SK-N-MC (cell line): ENCODE results near the gene LAMA3.

Source experiments
- EZH2 ChIP-seq: fragments of 200-600 bp; sonication (generic); IDR thresholded peaks from one replicate; pipeline ENCODE4 v1.6.1; 2017; ENCODE audit warnings: antibody characterized with exemption
- POLR2AphosphoS5 ChIP-seq: IDR thresholded peaks from 2 replicates; pipeline ENCODE4 v1.6.1; 2012; ENCODE audit warnings: mild to moderate bottlenecking, low read depth, low read length, borderline replicate concordance

- no peak for TF ChIP-seq POLR2AphosphoS5
- no peak for TF ChIP-seq EZH2
Measured at GRCh38 chr18:23951206-23951605, 262.0 kb downstream of the LAMA3 start.
